Measurements from ENCODE around the gene CLEC16A.
A peak's percentile ranks its signal among the peaks of the same experiment; 100 is the strongest.

CLEC16A gene

GRCh38 chr16:10990378-10990777, 46.0 kb downstream of the CLEC16A start:
- TF ChIP-seq, protein P1, sequence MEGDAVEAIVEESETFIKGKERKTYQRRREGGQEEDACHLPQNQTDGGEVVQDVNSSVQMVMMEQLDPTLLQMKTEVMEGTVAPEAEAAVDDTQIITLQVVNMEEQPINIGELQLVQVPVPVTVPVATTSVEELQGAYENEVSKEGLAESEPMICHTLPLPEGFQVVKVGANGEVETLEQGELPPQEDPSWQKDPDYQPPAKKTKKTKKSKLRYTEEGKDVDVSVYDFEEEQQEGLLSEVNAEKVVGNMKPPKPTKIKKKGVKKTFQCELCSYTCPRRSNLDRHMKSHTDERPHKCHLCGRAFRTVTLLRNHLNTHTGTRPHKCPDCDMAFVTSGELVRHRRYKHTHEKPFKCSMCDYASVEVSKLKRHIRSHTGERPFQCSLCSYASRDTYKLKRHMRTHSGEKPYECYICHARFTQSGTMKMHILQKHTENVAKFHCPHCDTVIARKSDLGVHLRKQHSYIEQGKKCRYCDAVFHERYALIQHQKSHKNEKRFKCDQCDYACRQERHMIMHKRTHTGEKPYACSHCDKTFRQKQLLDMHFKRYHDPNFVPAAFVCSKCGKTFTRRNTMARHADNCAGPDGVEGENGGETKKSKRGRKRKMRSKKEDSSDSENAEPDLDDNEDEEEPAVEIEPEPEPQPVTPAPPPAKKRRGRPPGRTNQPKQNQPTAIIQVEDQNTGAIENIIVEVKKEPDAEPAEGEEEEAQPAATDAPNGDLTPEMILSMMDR (conservative IDR thresholded peaks at IDR 0.05; ENCODE audit: low read depth) = no peak
- no peak for DNase-seq (ENCODE audit: low spot score)
- POLR2A ChIA-PET (ENCODE audit: low non-redundant PET) = no interaction called here
- no peak overlapping the region for H3K27ac ChIP-seq
- CTCF ChIA-PET = interaction anchor here (0.8 kb wide), 1 partner anchor 265 kb away, joined by 3 read pairs; no protein-coding TSS in a partner anchor

DNA sequence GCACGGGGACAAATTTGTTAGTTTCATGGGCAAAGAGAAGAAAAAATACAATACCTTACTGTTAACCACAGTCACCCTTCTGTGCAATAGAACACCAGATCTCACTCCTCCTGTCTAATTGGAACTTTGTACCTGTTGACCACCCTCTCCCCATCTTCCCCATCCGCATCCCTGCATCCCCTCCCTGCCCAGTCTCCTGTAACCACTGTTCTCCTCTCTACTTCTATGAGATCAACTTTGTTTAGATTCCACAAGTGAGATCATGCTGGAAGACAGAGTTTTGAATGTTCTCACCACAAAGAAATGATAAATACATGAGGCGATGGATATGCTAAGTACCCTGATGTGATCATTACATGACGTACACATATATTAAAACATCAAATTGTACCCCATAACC, 47.7 kb downstream of the CLEC16A start:
- peak overlapping the region; percentile 66 for H3K27ac ChIP-seq

GRCh38 chr16:10992797-10993196, 48.4 kb downstream of the CLEC16A start:
- peak overlapping the region; percentile 75 for H3K27ac ChIP-seq
- TF ChIP-seq, protein P1 (conservative IDR thresholded peaks at IDR 0.05; ENCODE audit: low read depth) = no peak
- POLR2A ChIA-PET (ENCODE audit: low non-redundant PET) = no interaction called here
- CTCF ChIA-PET = no interaction called here
- peak; percentile 92 for DNase-seq (ENCODE audit: low spot score)

More for the DNA sequence above, 47.7 kb downstream of the CLEC16A start:
- TF ChIP-seq, protein P1 (conservative IDR thresholded peaks at IDR 0.05; ENCODE audit: low read depth) = no peak
- ChIA-PET POLR2A (ENCODE audit: low non-redundant PET) (interaction anchor here (1.1 kb wide), 1 partner anchor 264 kb away, joined by 4 read pairs; the partner anchor contains the start of gene SOCS1), CTCF (no interaction called here)
- DNase-seq (ENCODE audit: low spot score) = no peak

GRCh38 chr16:10993649-10994048, 49.3 kb downstream of the CLEC16A start:
- ChIA-PET CTCF (no interaction called here), POLR2A (ENCODE audit: low non-redundant PET) (no interaction called here)
- H3K27ac ChIP-seq = no peak overlapping the region
- TF ChIP-seq, protein P1 (conservative IDR thresholded peaks at IDR 0.05; ENCODE audit: low read depth) = no peak
- no peak for DNase-seq (ENCODE audit: low spot score)

GRCh38 chr16:10994571-10994970, 50.2 kb downstream of the CLEC16A start:
- ChIA-PET POLR2A (ENCODE audit: low non-redundant PET) (no interaction called here), CTCF (interaction anchor here (0.6 to 0.7 kb wide), 4 partner anchors 10 to 322 kb away, joined by 4 to 8 read pairs (median 6); no protein-coding TSS in a partner anchor)
- DNase-seq (ENCODE audit: low spot score) = no peak
- TF ChIP-seq, protein P1 (conservative IDR thresholded peaks at IDR 0.05; ENCODE audit: low read depth) = no peak
- no peak overlapping the region for H3K27ac ChIP-seq

GRCh38 chr16:10995565-10995964, 51.2 kb downstream of the CLEC16A start:
- CTCF ChIA-PET = interaction anchor here (0.6 kb wide), 1 partner anchor 66 kb away, joined by 3 read pairs; no protein-coding TSS in a partner anchor
- H3K27ac ChIP-seq = peak overlapping the region; percentile 12
- no peak for DNase-seq (ENCODE audit: low spot score)
- POLR2A ChIA-PET (ENCODE audit: low non-redundant PET) = no interaction called here
- TF ChIP-seq, protein P1 (conservative IDR thresholded peaks at IDR 0.05; ENCODE audit: low read depth) = no peak

All from RWPE1 (cell line).